ENCODE measurements around the gene KIF1A.
"Not testable (repeated sequence)": the region's sequence is repeated elsewhere in the genome, so short reads cannot be mapped to it uniquely, and the experiment has no call there.

KIF1A gene

DNA sequence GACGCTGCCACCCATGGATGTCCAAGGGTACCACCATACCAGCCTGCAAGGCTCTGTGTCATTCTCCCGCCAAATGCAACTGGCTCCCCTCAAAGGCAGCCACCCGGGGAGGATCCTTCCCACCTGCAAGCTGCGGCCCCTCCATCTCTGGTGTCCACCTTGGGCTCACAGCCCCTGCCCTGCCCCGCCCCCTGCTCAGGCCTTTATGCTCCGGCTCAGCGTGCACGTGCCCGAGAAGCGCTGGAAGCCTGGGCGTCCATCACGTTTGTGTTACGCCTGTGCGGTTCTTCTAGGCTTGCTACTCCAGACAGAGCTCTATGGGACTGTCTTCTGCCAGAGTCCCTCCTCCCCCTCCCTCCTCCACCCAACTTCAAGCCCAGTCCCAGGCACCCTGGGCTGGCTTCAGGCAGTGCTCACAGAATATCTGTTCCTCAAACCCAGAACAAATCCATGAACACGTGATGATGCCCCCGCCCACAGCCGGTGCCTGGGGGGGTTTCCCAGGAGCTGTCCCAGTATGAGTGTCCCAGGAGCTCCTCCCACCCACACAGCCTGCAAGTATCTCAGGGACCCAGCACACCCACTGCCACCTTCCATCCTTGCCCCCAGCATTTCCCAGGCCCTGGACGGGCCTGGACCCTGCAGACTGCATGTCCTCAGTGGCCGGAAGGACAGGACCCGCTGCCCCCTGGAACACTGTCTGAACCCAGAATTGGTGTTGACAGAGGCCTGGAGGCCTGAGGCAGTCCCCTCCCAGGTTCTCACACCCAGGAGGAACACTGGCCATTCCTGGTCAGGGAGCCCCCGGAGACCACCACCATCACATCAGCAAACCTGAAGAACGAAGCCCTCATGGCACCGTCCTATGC, 30.3 kb downstream of the KIF1A start:
- DNase-seq (ENCODE audit: extremely low spot score, insufficient read length, low read depth) (no peak), FAIRE-seq (no peak)

DNA sequence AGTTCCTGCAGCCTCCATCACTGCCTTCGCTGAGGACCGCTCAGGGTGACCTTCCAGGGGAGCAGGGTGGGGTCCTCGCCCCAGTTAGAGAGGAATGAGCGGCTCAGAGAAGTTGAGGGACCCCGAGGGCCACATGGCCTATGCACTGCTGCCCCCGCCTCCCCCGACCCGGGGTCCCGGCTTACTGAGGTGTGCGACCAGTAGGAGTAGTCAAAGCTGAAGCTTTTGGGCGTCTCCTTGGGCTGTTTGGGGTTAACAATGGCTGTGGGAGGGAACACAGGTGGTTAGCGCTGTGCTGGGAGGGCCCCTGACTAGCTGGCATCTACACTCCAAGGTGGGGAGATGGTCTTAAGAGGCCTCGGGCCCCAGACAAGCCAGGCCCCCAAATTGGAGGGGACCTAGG, 31.0 kb downstream of the KIF1A start:
- FAIRE-seq: no peak

DNA sequence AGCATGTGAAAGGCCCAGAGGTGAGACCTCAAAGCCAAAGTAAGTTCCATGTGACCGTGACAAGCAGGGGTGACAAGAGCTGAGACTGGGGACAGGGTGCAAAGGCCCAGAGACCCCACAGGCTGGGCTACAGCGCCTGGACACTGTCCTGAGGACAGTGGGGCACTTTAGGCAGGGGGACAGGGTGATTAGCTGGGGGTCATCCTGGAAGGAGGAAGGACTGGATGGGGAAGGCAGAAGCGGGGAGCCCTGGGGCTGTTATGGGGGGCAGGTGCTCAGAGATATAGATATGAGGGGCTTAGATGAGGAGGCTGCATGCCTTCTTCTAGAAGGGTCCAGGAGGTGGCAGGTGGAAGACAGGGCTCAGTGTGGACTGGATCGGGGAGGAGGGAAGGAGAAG, 31.5 kb downstream of the KIF1A start:
- no peak for DNase-seq (ENCODE audit: extremely low spot score, insufficient read length, low read depth)
- FAIRE-seq: no peak

More for the DNA sequence above, 31.0 kb downstream of the KIF1A start:
- DNase-seq (ENCODE audit: extremely low spot score, insufficient read length, low read depth): no peak

DNA sequence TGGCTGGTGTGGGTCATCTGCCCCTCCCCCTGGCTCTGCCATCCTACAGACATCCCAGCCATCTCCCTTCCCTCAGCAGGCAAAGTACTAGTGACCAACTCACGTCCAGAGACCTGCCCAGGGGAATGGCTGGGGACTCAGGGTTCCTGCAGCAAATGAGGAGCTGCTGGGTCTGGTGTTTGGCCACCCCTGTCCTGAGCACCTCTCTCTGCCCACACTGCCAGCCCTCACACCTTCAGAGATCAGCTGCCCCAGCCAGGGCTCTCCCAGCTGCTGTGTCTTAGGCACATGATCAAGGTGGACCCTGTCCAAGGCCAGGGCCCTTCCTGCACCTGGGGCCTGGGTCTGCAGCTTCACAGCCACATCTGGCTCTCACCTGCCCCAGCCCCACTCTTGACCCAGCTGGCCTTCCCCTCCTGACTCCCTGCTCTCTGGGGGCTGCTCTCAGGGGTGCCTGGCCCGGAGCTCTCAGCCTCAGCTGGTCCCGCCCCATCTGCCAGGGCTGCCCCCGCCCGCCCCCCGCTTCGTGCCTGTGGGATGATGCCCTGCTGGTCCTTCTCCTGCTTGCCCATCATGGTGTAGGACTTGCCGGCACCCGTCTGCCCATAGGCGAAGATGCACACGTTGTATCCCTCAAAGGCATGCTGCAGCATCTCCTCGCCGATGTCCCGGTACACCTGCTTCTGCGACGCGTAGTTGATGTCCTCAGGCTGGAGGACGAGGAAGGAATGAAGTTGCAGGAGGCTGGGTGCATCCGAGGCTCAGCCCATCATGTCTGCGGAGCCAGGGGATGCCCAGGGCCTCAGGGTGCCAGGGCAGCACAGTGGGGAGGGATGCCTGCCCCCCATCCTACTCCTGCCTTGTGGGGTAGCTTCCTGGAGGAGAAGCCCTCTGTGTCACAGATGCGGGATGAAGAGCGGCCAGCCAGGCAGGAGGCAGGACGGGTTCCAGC, 32.2 kb downstream of the KIF1A start:
- FAIRE-seq: no peak

DNA sequence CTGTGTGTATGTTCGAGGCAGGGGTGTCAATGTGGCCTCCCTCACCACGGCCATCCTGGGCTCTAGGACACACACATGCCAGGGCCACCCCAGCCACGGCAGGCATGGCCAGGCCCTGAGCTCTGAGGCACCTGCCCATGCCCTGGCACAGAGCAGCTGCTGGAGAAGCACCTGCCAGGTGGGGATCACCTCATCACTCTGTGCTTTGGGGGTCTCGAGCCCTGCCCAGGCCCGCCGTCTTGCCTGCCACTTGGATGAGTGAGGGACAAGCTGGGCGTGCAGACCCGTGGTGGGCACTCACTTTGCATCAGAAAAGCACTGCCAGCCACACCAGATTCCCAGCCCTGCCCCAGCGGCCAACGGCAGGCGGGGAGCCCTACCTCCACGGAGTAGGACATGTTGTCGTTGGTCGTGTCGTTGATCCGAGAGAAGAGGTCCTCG, 33.1 kb downstream of the KIF1A start:
- DNase-seq (ENCODE audit: extremely low spot score, insufficient read length, low read depth): no peak
- no peak for FAIRE-seq

More for the DNA sequence above, 32.2 kb downstream of the KIF1A start:
- DNase-seq (ENCODE audit: extremely low spot score, insufficient read length, low read depth): no peak

DNA sequence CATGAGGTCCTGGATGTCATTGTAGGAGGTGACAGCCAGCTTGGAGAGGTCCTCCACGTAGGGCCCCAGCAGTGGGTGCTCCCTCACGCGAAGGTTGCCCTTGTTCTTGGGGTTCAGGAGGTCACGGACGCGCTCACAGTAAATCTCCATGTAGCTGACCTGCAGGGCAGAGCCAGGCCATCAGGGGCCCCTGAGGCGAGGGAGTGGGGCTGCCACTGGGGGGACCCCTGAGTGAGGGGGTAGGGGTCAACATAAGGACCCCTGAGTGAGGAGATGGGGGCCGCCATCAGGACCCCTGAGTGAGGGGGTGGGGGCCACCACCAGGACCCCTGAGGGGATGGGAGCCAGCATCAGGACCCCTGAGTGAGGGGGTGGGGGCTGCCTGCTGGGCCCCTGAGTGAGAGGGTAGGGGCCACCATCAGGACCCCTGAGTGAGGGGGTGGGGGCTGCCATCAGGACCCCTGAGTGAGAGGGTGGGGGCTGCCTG, 33.6 kb downstream of the KIF1A start:
- DNase-seq (ENCODE audit: extremely low spot score, insufficient read length, low read depth): no peak
- no peak for FAIRE-seq

DNA sequence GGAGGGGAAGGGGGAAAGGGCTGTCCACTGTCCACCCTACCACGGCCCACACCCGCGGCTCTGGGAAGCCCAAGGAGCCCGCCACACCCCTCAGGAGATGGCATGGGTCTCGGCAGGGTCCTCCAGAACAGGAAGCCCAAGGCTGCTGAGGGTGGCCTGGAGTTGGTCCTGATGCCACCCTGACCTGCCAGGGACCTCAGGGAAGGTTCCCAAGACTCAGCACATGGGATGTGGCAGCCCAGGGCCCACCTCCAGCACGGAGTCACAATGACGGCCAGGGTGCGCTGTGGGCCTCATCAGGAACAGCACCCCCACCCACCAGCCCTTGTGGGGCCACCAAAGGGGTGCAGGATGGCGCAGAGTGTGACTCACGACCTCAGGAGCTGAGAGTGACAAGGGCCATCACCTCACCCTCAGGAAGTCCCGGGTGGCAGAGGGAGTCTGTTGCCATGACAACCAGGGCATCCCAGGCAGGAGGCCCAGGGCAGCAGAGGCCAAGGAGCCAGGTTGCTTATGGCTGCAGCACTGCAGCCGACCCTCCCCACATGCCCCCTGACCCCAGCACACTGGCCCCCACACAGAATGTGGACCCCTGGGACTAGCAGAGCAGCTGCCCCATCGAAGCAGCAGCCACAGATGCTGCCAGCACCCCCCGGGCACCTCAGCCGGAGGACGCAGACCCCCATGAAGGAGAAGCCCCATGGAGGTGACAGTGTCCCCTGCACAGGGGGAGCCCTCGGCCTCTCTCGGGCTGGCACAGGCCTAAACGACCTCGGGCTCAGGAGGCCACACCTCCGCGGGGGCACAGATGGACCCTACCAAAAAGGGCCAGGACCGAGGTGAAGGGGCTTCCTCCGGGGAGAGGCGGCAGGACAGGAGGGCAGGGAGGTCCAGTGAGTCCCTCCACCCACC, 34.3 kb downstream of the KIF1A start:
- FAIRE-seq (no peak), DNase-seq (ENCODE audit: extremely low spot score, insufficient read length, low read depth) (no peak)

DNA sequence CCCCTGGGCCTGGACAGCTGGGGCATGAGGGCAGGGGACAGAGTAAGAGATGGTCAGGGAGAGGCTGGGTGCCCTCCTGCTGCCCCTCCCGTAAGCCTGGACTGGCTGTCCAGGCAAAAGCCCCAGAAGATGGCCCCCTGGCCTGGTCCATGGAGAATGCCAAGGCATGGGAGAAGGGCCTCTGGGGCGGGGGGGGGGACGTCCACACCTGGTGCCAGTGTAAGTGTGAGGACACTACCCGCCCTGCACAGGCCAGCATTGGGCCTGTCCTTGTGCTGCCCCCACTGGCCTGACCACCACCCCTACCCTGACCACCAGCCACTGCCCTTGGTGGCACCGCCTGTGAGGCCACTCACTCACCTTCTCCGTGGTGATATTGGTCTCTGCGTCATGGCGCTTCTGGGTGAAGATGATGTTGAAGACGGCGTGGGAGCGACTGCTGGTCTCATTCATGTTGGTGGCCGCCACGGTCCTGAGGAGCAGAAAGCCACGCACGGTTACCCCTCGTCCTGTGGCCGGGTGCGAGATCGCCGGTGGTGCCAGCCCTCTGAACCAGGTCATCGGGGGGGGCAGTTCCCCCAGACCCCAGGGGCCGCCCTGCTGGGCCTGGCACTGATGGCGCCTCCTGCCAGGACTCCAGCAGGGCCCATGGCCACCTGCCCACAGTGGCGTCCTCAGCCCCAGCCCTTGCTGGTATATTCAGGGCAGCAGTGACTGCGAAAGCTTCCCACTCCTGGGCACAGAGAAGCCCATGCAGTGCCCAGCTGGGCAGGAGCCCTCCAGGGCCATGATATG, 35.2 kb downstream of the KIF1A start:
- FAIRE-seq: no peak
- DNase-seq (ENCODE audit: extremely low spot score, insufficient read length, low read depth): no peak

DNA sequence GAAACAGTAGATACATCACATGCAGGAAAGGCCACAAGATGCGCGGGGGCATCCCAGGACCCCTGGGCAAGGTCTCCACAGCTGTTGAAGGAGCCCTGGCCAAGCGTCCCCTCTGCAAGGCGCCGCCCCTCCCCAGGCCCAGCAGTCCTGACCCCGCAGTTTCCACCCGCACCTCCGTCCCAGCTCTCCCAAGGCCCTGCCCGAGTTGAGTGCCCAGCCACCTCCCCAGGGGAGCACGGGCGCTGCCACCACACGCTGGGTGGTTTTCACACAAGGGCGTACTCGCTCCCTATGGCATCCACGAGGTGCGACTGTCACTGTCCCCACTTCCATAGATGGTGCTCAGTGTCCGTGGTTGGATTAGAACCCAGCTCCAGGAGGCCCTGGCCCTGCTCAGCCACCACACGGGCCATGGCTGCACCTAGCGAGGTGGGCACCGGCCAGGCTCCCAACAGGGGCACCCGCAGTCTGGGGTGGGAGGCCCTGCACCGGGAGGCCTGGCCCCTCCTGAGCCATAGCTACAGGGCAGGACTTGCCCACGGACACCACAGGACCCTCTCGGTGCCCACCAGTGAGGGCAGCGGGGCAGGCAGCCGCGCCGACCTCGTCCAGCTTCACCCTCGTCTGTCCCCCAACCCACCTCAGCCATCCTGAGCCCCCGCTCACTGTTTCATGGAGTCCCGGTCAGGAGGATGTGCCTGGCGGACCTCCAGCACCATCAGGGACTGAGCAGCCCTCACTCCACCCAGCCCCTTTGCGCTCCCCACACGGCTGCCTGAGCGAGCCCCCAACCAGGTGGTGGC, 36.0 kb downstream of the KIF1A start:
- FAIRE-seq (no peak), DNase-seq (ENCODE audit: extremely low spot score, insufficient read length, low read depth) (no peak)

DNA sequence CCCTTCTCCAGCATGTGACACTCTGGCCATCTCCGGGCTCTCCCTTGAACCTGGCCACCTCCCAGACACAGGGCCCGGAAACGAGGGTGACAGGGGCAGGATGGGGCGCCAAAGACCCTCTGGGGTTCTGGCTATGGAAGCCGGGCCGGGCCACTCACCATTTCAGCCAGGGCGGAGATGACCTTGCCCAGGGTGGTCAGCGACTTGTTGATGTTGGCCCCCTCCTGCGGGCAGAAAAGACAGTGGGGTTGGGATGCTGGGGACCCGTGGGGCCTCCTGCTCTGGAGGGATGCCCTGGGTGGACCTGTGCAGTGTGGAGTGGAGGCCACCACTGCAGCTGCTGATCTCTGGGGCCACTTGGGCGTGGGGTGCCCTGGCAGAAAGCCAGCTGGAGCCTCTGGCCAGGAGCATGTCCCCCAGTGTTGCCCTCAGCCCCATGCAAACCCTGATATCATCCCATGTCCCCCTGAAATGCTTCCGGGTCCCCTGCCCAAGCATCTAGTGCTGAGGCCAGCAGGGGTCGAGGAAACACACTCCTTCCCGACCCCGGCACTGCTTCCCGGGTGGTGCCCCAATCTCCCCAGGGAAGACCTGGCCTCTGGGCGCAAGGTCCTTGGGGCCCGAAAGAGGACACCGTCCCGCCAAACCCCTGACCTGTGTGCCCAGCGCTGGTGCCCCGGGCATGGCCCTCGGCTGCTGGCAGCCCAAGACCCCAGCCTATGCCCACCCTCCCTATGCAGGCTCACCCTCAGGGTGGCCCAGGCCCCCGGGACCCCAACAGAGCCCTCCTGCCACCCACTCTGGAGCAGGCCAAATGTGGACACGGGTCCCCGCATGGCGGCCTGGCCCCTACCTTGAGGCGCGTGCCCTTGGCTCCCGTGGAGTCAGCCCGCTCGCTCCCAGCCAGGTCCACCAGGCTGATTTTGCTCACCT, 36.9 kb downstream of the KIF1A start:
- no peak for FAIRE-seq

DNA sequence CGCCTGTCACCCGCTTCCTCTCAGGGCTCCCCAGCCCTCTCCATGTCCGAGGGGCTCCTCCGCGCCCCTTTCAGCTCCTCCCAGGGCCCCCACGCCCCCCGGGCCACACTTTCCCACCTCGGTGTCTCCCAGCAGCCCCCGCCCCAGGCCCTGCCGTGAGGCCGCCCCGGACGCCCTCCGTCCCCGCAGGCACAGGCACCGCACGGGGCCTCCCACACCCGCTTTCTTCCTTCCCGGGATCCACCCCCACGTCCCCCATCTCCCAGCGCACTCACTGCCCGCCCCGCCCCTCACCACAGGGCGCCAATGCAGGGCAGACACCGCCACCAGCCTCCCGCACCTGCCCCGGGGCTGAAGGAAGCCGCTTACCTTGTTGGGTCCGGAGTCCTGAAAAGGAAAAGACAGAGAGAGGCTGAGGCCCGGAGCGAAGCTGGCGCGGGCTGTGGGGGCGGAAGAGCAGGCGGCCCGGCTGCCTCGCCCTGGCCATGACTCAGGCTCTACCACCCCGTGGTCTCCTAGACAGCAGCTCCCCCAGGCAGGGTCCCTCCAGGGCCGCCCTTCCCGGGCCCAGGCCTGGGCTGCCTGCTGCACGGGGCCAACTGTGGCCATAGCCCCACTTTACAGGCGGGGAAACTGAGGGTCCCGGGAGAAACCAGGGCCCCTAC, 37.7 kb downstream of the KIF1A start:
- DNase-seq (ENCODE audit: extremely low spot score, insufficient read length, low read depth) (no peak), FAIRE-seq (no peak)

More for the DNA sequence above, 36.9 kb downstream of the KIF1A start:
- no peak for DNase-seq (ENCODE audit: extremely low spot score, insufficient read length, low read depth)

DNA sequence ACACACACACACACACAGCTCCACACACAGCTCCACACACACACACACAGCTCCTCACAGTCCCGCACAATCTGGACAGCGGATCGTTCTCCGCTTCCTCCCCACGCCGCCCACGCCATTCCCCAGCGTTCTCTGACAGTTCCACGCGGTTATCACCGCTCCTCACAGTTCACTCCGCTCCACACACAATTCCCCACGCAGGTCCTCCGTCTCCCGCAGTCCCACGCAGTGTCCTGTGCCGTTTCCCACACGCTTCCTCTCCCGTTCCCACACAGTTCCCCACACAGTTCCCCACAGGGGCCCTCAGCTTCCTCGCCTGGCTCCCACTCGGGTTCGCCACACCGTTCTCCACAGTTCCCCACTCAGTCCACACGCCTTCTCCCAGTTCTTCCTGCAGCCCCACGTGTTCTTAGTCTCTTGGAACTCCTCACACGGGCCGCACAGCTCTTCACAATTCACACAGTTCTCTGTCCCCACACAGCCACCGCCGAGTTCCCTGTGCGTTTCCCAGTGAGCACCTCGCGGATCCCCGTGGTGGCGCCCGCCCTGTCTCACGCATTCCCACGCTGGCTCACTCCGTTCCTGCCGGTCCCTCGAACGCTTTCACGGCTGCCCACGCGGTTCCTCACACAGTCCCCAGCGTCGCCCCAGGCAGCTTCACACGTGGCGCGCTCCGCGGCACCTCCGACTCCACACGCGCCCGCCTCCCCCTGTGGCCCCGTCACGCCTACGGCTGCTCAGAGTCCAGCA, 38.4 kb downstream of the KIF1A start:
- FAIRE-seq: no peak
- no peak for DNase-seq (ENCODE audit: extremely low spot score, insufficient read length, low read depth)

DNA sequence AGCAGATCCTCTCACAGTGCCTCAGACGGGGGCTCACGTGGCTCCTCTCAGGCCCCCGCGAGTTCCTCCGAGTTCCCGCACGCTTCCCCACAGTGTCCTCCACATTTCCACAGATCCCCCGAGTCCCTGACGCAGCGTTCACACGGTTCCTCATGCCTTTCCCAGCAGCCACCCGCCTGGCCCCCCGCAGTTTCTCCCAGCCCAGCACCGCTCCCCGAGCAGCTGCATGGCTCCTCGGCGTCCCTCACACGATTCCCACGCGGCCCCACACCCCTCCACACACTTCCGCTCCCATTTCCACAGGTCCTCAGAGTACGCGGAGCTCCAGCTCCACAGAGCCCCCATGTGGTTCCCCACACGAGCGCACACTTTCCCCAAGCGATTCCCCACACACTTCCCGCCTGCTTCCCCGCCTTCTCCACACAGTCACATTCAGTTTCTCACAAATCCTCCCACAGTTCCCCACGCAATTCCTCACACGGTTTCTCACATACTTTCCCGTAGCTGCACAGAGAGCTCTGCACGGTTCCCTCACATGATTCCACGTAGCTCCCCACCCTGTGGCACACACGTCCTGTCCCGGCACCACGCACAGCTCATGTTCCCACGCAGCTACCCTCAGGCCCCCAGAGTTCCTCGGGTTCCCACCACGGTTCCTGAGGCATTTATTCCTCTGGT, 39.9 kb downstream of the KIF1A start:
- FAIRE-seq (no peak), DNase-seq (ENCODE audit: extremely low spot score, insufficient read length, low read depth) (no peak)

DNA sequence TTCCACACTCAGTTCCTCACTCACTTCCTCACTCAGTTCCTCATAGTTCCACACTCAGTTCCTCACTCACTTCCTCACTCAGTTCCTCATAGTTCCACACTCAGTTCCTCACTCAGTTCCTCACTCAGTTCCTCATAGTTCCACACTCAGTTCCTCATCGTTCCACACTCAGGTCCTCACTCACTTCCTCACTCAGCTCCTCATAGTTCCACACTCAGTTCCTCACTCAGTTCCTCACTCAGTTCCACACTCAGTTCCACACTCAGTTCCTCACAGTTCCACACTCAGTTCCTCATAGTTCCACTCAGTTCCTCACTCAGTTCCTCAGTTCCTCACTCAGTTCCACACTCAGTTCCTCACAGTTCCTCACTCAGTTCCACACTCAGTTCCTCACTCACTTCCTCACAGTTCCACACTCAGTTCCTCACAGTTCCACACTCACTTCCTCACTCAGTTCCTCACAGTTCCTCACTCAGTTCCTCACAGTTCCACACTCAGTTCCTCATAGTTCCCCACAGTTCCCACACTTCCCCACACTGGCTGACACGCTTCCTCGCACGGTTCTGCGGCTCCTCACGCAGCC, 40.7 kb downstream of the KIF1A start:
- not testable (repeated sequence) for FAIRE-seq; DNase-seq (ENCODE audit: extremely low spot score, insufficient read length, low read depth)

DNA sequence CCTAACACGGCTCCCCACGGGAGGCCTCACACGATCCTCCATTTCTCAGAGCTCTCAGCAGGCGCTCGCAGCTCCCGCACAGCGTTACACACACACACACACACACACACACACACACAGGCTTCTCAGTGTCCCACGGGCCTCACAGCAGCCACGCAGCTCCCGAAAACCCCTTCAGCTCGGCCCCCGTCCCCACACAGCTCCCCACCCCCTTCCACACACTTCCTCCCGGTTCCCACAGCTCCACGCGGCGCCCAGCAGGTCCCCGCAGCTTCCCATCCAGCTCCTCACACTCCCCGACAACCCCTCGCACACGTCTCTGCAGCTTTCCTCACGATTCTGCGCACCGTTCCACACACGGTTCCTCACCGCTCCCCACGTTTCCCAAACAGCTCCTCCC, 41.6 kb downstream of the KIF1A start:
- FAIRE-seq: no peak
- DNase-seq (ENCODE audit: extremely low spot score, insufficient read length, low read depth): no peak

Measured in GM18507 (cell line).